DOHH2 (cell line): ENCODE data around the gene CACNA1I.

Experiments
- H3F3A ChIP-seq: fragments of 200-600 bp; sonication (generic), shearing (Covaris generic); 2 replicates; pipeline ENCODE4 v1.6.0; 2016; ENCODE audit warnings: antibody characterized with exemption, mild to moderate bottlenecking; ENCODE audit not compliant: control insufficient read depth, insufficient read depth
- H3K27ac ChIP-seq: fragments of 200-600 bp; sonication (generic); 2 replicates; pipeline ENCODE4 v1.5.1; 2014; ENCODE audit warnings: low read depth, mild to moderate bottlenecking, low read length, moderate library complexity
- H3K27me3 ChIP-seq: fragments of 200-600 bp; sonication (generic); 2 replicates; pipeline ENCODE4 v1.6.1; 2014; ENCODE audit warnings: mild to moderate bottlenecking, low read length, mixed read lengths; ENCODE audit not compliant: control insufficient read depth
- H3K36me3 ChIP-seq: fragments of 200-600 bp; sonication (generic); 2 replicates; pipeline ENCODE4 v1.6.1; 2014; ENCODE audit warnings: mild to moderate bottlenecking, low read length, moderate library complexity, mixed read lengths; ENCODE audit not compliant: control insufficient read depth
- H3K4me1 ChIP-seq: fragments of 200-600 bp; sonication (generic); 2 replicates; pipeline ENCODE4 v1.6.1; 2014; ENCODE audit warnings: mild to moderate bottlenecking, low read length, mixed read lengths; ENCODE audit not compliant: control insufficient read depth
- H3K4me2 ChIP-seq: fragments of 200-600 bp; sonication (generic); 2 replicates; pipeline ENCODE4 v1.6.0; 2014; ENCODE audit warnings: mild to moderate bottlenecking, low read length, moderate library complexity
- H3K4me3 ChIP-seq: fragments of 200-600 bp; sonication (generic); 2 replicates; pipeline ENCODE4 v1.5.1; 2014; ENCODE audit warnings: mild to moderate bottlenecking, low read length, mixed read lengths
- H3K79me2 ChIP-seq: fragments of 200-600 bp; sonication (generic); 2 replicates; pipeline ENCODE4 v1.6.1; 2014; ENCODE audit warnings: mild to moderate bottlenecking, low read length, mixed read lengths; ENCODE audit not compliant: control insufficient read depth
- H3K9me2 ChIP-seq: fragments of 200-600 bp; sonication (generic); replicated peaks from 2 replicates; pipeline ENCODE4 v1.6.1; 2014; ENCODE audit warnings: mild to moderate bottlenecking, low read length, mixed read lengths; ENCODE audit not compliant: control insufficient read depth
- H3K9me3 ChIP-seq: fragments of 200-600 bp; sonication (generic); 2 replicates; pipeline ENCODE4 v1.6.1; 2014; ENCODE audit warnings: antibody characterized with exemption, low read length, mixed read lengths; ENCODE audit not compliant: control insufficient read depth, insufficient read depth
- H4K20me1 ChIP-seq: fragments of 200-600 bp; sonication (generic); 2 replicates; pipeline ENCODE4 v1.6.0; 2014; ENCODE audit warnings: low read depth, mild to moderate bottlenecking, antibody characterized with exemption, low read length, moderate library complexity; ENCODE audit not compliant: control insufficient read depth, insufficient read depth
- EZH2phosphoT487 ChIP-seq: fragments of 200-600 bp; sonication (generic); IDR thresholded peaks from 2 replicates; pipeline ENCODE4 v1.6.1; 2017; ENCODE audit warnings: borderline replicate concordance, mild to moderate bottlenecking, antibody characterized with exemption, low read length, moderate library complexity, mixed read lengths
- TF ChIP-seq, protein P1 (sequence below): fragments of 200-600 bp; sonication (generic); IDR thresholded peaks from one replicate; pipeline ENCODE4 v1.5.1; 2014; ENCODE audit warnings: antibody characterized with exemption, mild to moderate bottlenecking, low read depth, low read length; ENCODE audit not compliant: poor library complexity, severe bottlenecking

The CACNA1I gene

DNA sequence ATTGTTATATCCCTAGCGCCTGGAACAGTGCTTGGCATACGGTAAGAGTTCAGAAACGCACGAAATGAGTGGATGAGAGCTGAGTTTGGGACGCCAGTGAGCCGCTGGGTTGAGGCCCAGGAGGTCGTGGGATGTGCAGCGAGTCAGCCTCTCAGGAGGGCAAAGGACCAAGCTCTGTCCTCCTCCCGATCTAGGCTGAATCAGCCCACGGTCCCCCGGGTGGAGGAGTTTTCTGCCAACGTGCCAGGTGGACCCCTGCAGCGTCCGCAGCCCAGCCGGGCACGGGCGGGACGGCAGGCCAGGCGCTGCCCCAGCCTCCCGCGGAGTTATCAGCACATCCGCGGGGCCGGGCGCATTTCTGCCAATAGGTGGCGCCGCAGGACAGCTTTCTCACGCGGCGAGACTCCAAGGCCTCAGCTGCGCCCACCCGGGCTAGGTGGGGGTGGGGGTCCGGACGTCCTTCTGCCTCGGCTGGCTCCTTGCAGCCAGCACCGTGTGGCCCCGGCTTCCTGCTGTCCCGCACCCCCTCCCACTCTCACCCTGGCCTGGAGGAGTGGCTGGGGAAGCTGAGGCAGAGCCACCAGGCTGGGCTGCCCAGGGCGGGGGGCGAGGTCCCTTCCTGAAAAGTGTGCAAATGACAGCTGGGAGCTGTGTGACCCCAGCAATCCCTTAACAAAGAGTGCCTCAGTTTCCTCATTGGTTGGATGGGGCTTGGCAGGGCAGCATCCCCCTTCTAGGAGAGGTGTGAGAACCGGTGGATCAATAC lies 35.8 kb upstream of the CACNA1I start:
- H3K79me2 ChIP-seq, result peaks cover 28% of the 10 kb centered on the region
- H3K9me3 ChIP-seq, result no peaks in the 10 kb centered on the region
- H3K4me2 ChIP-seq, result peak overlapping the region; percentile 34
- peaks cover 3% of the 10 kb centered on the region for H3F3A ChIP-seq
- no peaks in the 10 kb centered on the region for H3K9me2 ChIP-seq
- no peak overlapping the region for H3K4me3 ChIP-seq
- H3K27me3 ChIP-seq, result no peaks in the 10 kb centered on the region
- peaks cover 26% of the 10 kb centered on the region for H3K36me3 ChIP-seq
- H4K20me1 ChIP-seq, result no peaks in the 10 kb centered on the region
- TF ChIP-seq EZH2phosphoT487, result no peak
- TF ChIP-seq, protein P1, sequence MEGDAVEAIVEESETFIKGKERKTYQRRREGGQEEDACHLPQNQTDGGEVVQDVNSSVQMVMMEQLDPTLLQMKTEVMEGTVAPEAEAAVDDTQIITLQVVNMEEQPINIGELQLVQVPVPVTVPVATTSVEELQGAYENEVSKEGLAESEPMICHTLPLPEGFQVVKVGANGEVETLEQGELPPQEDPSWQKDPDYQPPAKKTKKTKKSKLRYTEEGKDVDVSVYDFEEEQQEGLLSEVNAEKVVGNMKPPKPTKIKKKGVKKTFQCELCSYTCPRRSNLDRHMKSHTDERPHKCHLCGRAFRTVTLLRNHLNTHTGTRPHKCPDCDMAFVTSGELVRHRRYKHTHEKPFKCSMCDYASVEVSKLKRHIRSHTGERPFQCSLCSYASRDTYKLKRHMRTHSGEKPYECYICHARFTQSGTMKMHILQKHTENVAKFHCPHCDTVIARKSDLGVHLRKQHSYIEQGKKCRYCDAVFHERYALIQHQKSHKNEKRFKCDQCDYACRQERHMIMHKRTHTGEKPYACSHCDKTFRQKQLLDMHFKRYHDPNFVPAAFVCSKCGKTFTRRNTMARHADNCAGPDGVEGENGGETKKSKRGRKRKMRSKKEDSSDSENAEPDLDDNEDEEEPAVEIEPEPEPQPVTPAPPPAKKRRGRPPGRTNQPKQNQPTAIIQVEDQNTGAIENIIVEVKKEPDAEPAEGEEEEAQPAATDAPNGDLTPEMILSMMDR, result peak; percentile 92
- H3K4me1 ChIP-seq, result peaks cover 38% of the 10 kb centered on the region
- H3K27ac ChIP-seq, result no peak overlapping the region

DNA sequence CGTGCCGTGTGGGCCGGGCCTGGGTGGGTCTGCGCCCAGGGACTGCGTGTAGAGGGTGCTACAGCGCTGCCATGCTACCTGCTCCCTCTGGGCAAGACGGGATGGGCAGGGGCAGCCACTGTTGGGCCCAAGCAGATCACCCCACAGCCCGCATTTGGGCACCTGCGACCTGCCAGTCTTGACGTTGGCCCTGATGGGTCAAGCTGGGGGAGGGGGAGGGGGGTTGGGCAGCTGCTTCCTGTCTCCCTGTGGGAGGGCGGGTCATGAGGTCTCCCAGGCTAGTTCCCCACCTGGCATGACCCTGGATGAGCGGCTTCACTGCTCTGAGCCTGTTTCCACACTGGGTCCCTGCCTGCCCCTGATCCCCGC lies 35.2 kb upstream of the CACNA1I start:
- peaks cover 32% of the 10 kb centered on the region for H3K4me1 ChIP-seq
- H3K9me3 ChIP-seq, result no peaks in the 10 kb centered on the region
- H4K20me1 ChIP-seq, result no peaks in the 10 kb centered on the region
- peaks cover 21% of the 10 kb centered on the region for H3K36me3 ChIP-seq
- H3K4me2 ChIP-seq, result no peak overlapping the region
- H3K27me3 ChIP-seq, result no peaks in the 10 kb centered on the region
- H3K79me2 ChIP-seq, result peaks cover 22% of the 10 kb centered on the region
- no peak overlapping the region for H3K27ac ChIP-seq
- H3F3A ChIP-seq, result no peaks in the 10 kb centered on the region
- H3K9me2 ChIP-seq, result no peaks in the 10 kb centered on the region
- H3K4me3 ChIP-seq, result no peak overlapping the region
- TF ChIP-seq EZH2phosphoT487, result no peak
- TF ChIP-seq, protein P1, result no peak

DNA sequence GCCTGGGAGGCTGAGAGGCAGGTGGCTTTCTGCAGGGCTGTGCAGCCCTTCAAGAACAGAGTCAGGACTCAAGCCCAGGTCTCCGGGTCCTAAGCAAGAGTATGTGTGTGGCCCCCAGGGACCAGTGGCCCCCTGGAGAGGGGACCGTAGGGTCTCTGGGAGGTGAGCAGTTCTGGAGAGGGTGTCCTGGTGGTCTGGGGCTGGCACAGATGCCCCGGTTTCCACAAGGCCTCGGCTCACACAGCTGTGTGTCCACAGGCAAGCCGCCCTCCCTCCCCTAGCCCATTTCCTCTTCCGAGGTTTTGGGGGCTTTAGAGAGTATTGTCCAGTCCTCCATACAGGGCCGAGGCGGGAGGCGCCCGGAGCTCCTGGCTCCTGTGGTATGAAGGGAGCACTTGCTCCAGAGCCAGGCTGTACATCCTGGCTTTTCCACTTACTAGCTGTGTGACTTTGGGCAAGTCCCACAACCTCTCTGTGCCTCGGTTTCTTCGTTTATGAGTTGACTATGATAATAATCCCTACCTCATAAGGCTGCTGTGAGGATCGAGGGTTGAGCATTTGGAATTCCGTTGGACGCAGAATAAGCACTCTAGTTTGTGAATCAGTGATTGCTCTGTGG lies 34.6 kb upstream of the CACNA1I start:
- Histone ChIP-seq H3K4me2 (no peak overlapping the region), H3K4me3 (no peak overlapping the region), H3K27ac (no peak overlapping the region), H3F3A (no peaks in the 10 kb centered on the region), H3K79me2 (peaks cover 16% of the 10 kb centered on the region), H3K9me3 (no peaks in the 10 kb centered on the region), H4K20me1 (no peaks in the 10 kb centered on the region), H3K9me2 (no peaks in the 10 kb centered on the region), H3K27me3 (no peaks in the 10 kb centered on the region), H3K36me3 (peaks cover 15% of the 10 kb centered on the region), H3K4me1 (peaks cover 26% of the 10 kb centered on the region)
- TF ChIP-seq, protein P1, result no peak
- no peak for TF ChIP-seq EZH2phosphoT487
